H9 (cell line): ENCODE results near the gene PRR29. TPM values are rescaled to one million over a fixed set of nuclear protein-coding genes. Genes with fewer than 3 reads are reported as not detected.
"Not testable (repeated sequence)": the region's sequence is repeated elsewhere in the genome, so short reads cannot be mapped to it uniquely, and the experiment has no call there.

ENCODE experiments used
- DNase-seq: peaks from one replicate; pipeline ENCODE4 v3.0.0-alpha.2; 2017
- H2AFZ ChIP-seq: one replicate; pipeline ENCODE4 v1.6.1; 2013; ENCODE audit warnings: mild to moderate bottlenecking, low read length, control low read depth, moderate library complexity
- H2AK5ac ChIP-seq: 2 replicates; pipeline ENCODE4 v1.6.1; 2013; ENCODE audit warnings: low read length, control low read depth, mixed read lengths; ENCODE audit not compliant: insufficient read length
- H2BK120ac ChIP-seq: one replicate; pipeline ENCODE4 v1.6.1; 2013; ENCODE audit warnings: low read depth, mild to moderate bottlenecking, low read length, control low read depth, inconsistent platforms; ENCODE audit not compliant: poor library complexity, severe bottlenecking
- H2BK12ac ChIP-seq: 2 replicates; pipeline ENCODE4 v1.6.1; 2013; ENCODE audit warnings: low read length, control low read depth, mixed read lengths, low read depth; ENCODE audit not compliant: insufficient read length
- H2BK15ac ChIP-seq: 2 replicates; pipeline ENCODE4 v1.6.1; 2013; ENCODE audit warnings: low read depth, low read length, control low read depth
- H2BK20ac ChIP-seq: one replicate; pipeline ENCODE4 v1.6.1; 2013; ENCODE audit warnings: low read depth, mild to moderate bottlenecking, low read length, control low read depth, inconsistent platforms; ENCODE audit not compliant: poor library complexity, severe bottlenecking
- H2BK5ac ChIP-seq: 2 replicates; pipeline ENCODE4 v1.6.1; 2013; ENCODE audit warnings: low read length, control low read depth, mixed read lengths; ENCODE audit not compliant: insufficient read length
- H3K14ac ChIP-seq: 2 replicates; pipeline ENCODE4 v1.6.1; 2013; ENCODE audit warnings: low read length, control low read depth; ENCODE audit not compliant: insufficient read depth
- H3K18ac ChIP-seq: 2 replicates; pipeline ENCODE4 v1.6.1; 2013; ENCODE audit warnings: low read depth, mild to moderate bottlenecking, mixed read lengths, low read length, control low read depth; ENCODE audit not compliant: insufficient read length
- H3K23ac ChIP-seq: 2 replicates; pipeline ENCODE4 v1.6.1; 2013; ENCODE audit warnings: low read length, control low read depth, mixed read lengths, low read depth; ENCODE audit not compliant: insufficient read length
- H3K23me2 ChIP-seq: 2 replicates; pipeline ENCODE4 v1.6.1; 2013; ENCODE audit warnings: low read depth, mild to moderate bottlenecking, mixed read lengths, low read length, control low read depth; ENCODE audit not compliant: insufficient read length, poor library complexity, severe bottlenecking
- H3K27ac ChIP-seq: 2 replicates; pipeline ENCODE4 v1.5.1; 2013; ENCODE audit warnings: low read length, control low read depth, mixed read lengths, low read depth; ENCODE audit not compliant: insufficient read length
- H3K27me3 ChIP-seq: 2 replicates; pipeline ENCODE4 v1.6.1; 2013; ENCODE audit warnings: low read length, control low read depth, inconsistent platforms; ENCODE audit not compliant: insufficient read depth
- H3K4ac ChIP-seq: 2 replicates; pipeline ENCODE4 v1.6.1; 2013; ENCODE audit warnings: low read depth, mild to moderate bottlenecking, control low read depth, inconsistent platforms, low read length, moderate library complexity
- H3K4me1 ChIP-seq: 2 replicates; pipeline ENCODE4 v1.6.1; 2013; ENCODE audit warnings: low read length, control low read depth, inconsistent platforms; ENCODE audit not compliant: insufficient read depth
- H3K4me2 ChIP-seq: 2 replicates; pipeline ENCODE4 v1.6.1; 2013; ENCODE audit warnings: low read length, control low read depth, mixed read lengths; ENCODE audit not compliant: insufficient read length, insufficient read depth
- H3K56ac ChIP-seq: 2 replicates; pipeline ENCODE4 v1.6.1; 2013; ENCODE audit warnings: low read depth, mild to moderate bottlenecking, mixed read lengths, low read length, control low read depth; ENCODE audit not compliant: insufficient read length
- H3K79me1 ChIP-seq: 2 replicates; pipeline ENCODE4 v1.6.1; 2013; ENCODE audit warnings: low read depth, mild to moderate bottlenecking, moderate library complexity, low read length, control low read depth, inconsistent platforms; ENCODE audit not compliant: insufficient read depth, poor library complexity, severe bottlenecking
- H3K79me2 ChIP-seq: 2 replicates; pipeline ENCODE4 v1.6.1; 2013; ENCODE audit warnings: low read length, control low read depth, inconsistent platforms; ENCODE audit not compliant: insufficient read depth
- H3K9ac ChIP-seq: 2 replicates; pipeline ENCODE4 v1.6.1; 2013; ENCODE audit warnings: low read length, control low read depth, mixed read lengths; ENCODE audit not compliant: insufficient read length; ENCODE audit errors: extremely low read depth
- H3K9me3 ChIP-seq: one replicate; pipeline ENCODE4 v1.6.1; 2013; ENCODE audit warnings: low read depth, low read length, inconsistent platforms; ENCODE audit not compliant: control insufficient read depth
- H3T11ph ChIP-seq: one replicate; pipeline ENCODE4 v1.6.1; 2013; ENCODE audit warnings: mild to moderate bottlenecking, low read length, control low read depth, inconsistent platforms
- H4K20me1 ChIP-seq: one replicate; pipeline ENCODE4 v1.6.1; 2013; ENCODE audit not compliant: control insufficient read depth, insufficient read length, insufficient read depth
- H4K5ac ChIP-seq: 2 replicates; pipeline ENCODE4 v1.6.1; 2013; ENCODE audit warnings: low read depth, mild to moderate bottlenecking, mixed read lengths, low read length, control low read depth; ENCODE audit not compliant: insufficient read length
- H4K8ac ChIP-seq: replicated peaks from 2 replicates; pipeline ENCODE4 v1.6.1; 2013; ENCODE audit warnings: low read length, control low read depth, mixed read lengths, low read depth; ENCODE audit not compliant: insufficient read length
- H4K91ac ChIP-seq: 2 replicates; pipeline ENCODE4 v1.6.1; 2013; ENCODE audit warnings: low read depth, mild to moderate bottlenecking, moderate library complexity, mixed read lengths, low read length, control low read depth; ENCODE audit not compliant: insufficient read length
- H3K27ac Mint-ChIP-seq, 3 experiments: 2 replicates in 2 of 3; 3 replicates in 1 of 3; pipeline ENCODE4 v1.8.0; 2020 to 2021; ENCODE audit warnings: mixed read lengths in 3 of 3, mild to moderate bottlenecking in 1 of 3, moderate library complexity in 1 of 3
- H3K27me3 Mint-ChIP-seq: 2 replicates; pipeline ENCODE4 v1.8.0; 2021; ENCODE audit warnings: low read depth, mild to moderate bottlenecking, moderate library complexity, mixed read lengths
- H3K36me3 Mint-ChIP-seq, 3 experiments: 2 replicates in 2 of 3; 3 replicates in 1 of 3; pipeline ENCODE4 v1.8.0; 2020 to 2021; ENCODE audit warnings: low read depth in 3 of 3, mixed read lengths in 3 of 3; ENCODE audit not compliant: insufficient read depth in 1 of 3
- H3K4me1 Mint-ChIP-seq, 2 experiments: 2 replicates each; pipeline ENCODE4 v1.8.0; 2020; ENCODE audit warnings: mixed read lengths in 2 of 2
- H3K4me3 Mint-ChIP-seq, 2 experiments: 2 replicates in 1 of 2; 3 replicates in 1 of 2; pipeline ENCODE4 v1.8.0; 2020 to 2021; ENCODE audit warnings: mild to moderate bottlenecking in 2 of 2, mixed read lengths in 2 of 2, moderate library complexity in 1 of 2
- H3K9me3 Mint-ChIP-seq, 2 experiments: 2 replicates in 1 of 2; 3 replicates in 1 of 2; pipeline ENCODE4 v1.8.0; 2020; ENCODE audit warnings: mild to moderate bottlenecking in 2 of 2, mixed read lengths in 2 of 2, moderate library complexity in 1 of 2
- CTCF ChIP-seq: fragments of 200-600 bp; sonication (generic); conservative IDR thresholded peaks from 3 replicates; pipeline ENCODE4 v1.8.0; 2021; ENCODE audit warnings: antibody characterized with exemption, mild to moderate bottlenecking
- WGBS: extraction: QIAGEN DNeasy Blood & Tissue Kit; methylation state at CpG from one replicate; pipeline ENCODE4 v1.1.7; 2013; ENCODE audit warnings: missing lambda C conversion rate, low lambda C conversion rate, mixed read lengths; ENCODE audit not compliant: insufficient read length; ENCODE audit errors: extremely low coverage; 5-methylcytosine and 5-hydroxymethylcytosine counted together
- total RNA-seq: library from RNA; stranded (reverse); gene quantifications from 2 replicates; pipeline ENCODE4 v1.2.1, GENCODE V29; 2021

PRR29 gene
- total RNA-seq, 1 experiment from 2014 or later: 0.87 TPM

GRCh38 chr17:64006361-64007088, 8.4 kb downstream of the PRR29 start:
- H3K4ac ChIP-seq: no peak overlapping the region
- H3K14ac ChIP-seq: no peak overlapping the region; the same call in 1 of the 2 replicates
- H3K79me1 ChIP-seq: no peaks in the 10 kb centered on the region
- DNase-seq: peak; percentile 24
- no peak overlapping the region for H2BK5ac ChIP-seq
- H3K27ac ChIP-seq: no peak overlapping the region
- H2AK5ac ChIP-seq: no peak overlapping the region
- no peak overlapping the region for H3K56ac ChIP-seq
- H3K9ac ChIP-seq: no peak overlapping the region
- H2BK120ac ChIP-seq: no peak overlapping the region
- no peak overlapping the region for H3K4me2 ChIP-seq
- H3K4me1 Mint-ChIP-seq: peaks cover 14 to 24% of the 10 kb centered on the region in 2 experiments
- H3K18ac ChIP-seq: no peak overlapping the region
- WGBS: no CpG with 5 or more reads among the region's 13 CpGs
- no peaks in the 10 kb centered on the region for H3K9me3 ChIP-seq
- H3K4me1 ChIP-seq: peaks cover 3% of the 10 kb centered on the region; the same call in 1 of the 2 replicates
- H4K8ac ChIP-seq: no peak overlapping the region
- no peak overlapping the region for H2BK15ac ChIP-seq
- H3K23me2 ChIP-seq: no peaks in the 10 kb centered on the region
- no peak overlapping the region for H2BK20ac ChIP-seq
- no peak overlapping the region for H3K27ac Mint-ChIP-seq
- H3K23ac ChIP-seq: no peak overlapping the region
- H3K79me2 ChIP-seq: no peaks in the 10 kb centered on the region
- no peaks in the 10 kb centered on the region for H3K9me3 Mint-ChIP-seq
- H2AFZ ChIP-seq: no peak overlapping the region
- no peak overlapping the region for H2BK12ac ChIP-seq
- no peak overlapping the region for H4K5ac ChIP-seq
- H3K4me3 Mint-ChIP-seq: no peak overlapping the region
- no peaks in the 10 kb centered on the region for H3K36me3 Mint-ChIP-seq
- no peaks in the 10 kb centered on the region for H4K20me1 ChIP-seq
- H3K27me3 Mint-ChIP-seq: peaks cover 7% of the 10 kb centered on the region
- H3T11ph ChIP-seq: no peak overlapping the region
- no peak for TF ChIP-seq CTCF
- H3K27me3 ChIP-seq: no peaks in the 10 kb centered on the region
- H4K91ac ChIP-seq: no peak overlapping the region

- not testable (repeated sequence) for H2BK15ac ChIP-seq, H4K20me1 ChIP-seq, H3K9me3 Mint-ChIP-seq, H4K8ac ChIP-seq, H3K4ac ChIP-seq, H4K91ac ChIP-seq, H3K79me2 ChIP-seq, H2BK12ac ChIP-seq, H2AFZ ChIP-seq, H3K23ac ChIP-seq, H4K5ac ChIP-seq, H2BK20ac ChIP-seq, H3K4me1 ChIP-seq, H3K27me3 Mint-ChIP-seq, H3K27ac ChIP-seq, H3K9ac ChIP-seq, H3K79me1 ChIP-seq, H2AK5ac ChIP-seq, H3T11ph ChIP-seq, H3K27me3 ChIP-seq, H3K4me2 ChIP-seq, H3K27ac Mint-ChIP-seq, H3K14ac ChIP-seq, H3K4me3 Mint-ChIP-seq, H3K9me3 ChIP-seq, H3K18ac ChIP-seq, H3K56ac ChIP-seq, H3K36me3 Mint-ChIP-seq, H2BK120ac ChIP-seq, H3K23me2 ChIP-seq, H2BK5ac ChIP-seq
- no CpG with 5 or more reads among the region's 5 CpGs for WGBS
- peaks cover 14 to 24% of the 10 kb centered on the region in 2 experiments for H3K4me1 Mint-ChIP-seq
- DNase-seq: peak; percentile 22
Observed at GRCh38 chr17:64007089-64007837, 9.1 kb downstream of the PRR29 start.
